Gastrocnemius medialis (tissue), 4 donors: ENCODE results near the gene SLC16A7. TPM values are rescaled to one million over a fixed set of nuclear protein-coding genes. Genes with fewer than 3 reads are reported as not detected.

Experiments
- ATAC-seq, 2 donors: fragments of 150-250 bp; one replicate each; pipeline ENCODE4 v1.9.1; 2016
- DNase-seq, 2 donors: peaks; one replicate each; pipeline ENCODE4 v3.0.0-alpha.2; 2019
- H3K27ac ChIP-seq, 4 donors: fragments of 200-600 bp; sonication (generic); 1 replicate in 1 of 4; 2 replicates in 3 of 4; pipeline ENCODE4 v1.5.1; 2016 to 2018; ENCODE audit warnings: mild to moderate bottlenecking in 2 of 4, moderate library complexity in 1 of 4
- H3K27me3 ChIP-seq, 3 donors: fragments of 200-600 bp; sonication (generic) in 2 of 3; 1 replicate in 1 of 3; 2 replicates in 2 of 3; pipeline versions ENCODE4 v1.5.1 to v1.6.0; 2016 to 2019; ENCODE audit warnings: mild to moderate bottlenecking in 1 of 3, moderate library complexity in 1 of 3
- H3K36me3 ChIP-seq, 2 donors: fragments of 200-600 bp; sonication (generic) in 1 of 2; one replicate each; pipeline ENCODE4 v1.5.1; 2017 to 2018
- H3K4me1 ChIP-seq, 2 donors: fragments of 200-600 bp; sonication (generic) in 1 of 2; one replicate each; pipeline ENCODE4 v1.5.1; 2016 to 2017; ENCODE audit warnings: mild to moderate bottlenecking in 2 of 2
- H3K4me3 ChIP-seq, 4 donors: fragments of 200-600 bp; sonication (generic) in 3 of 4; 1 replicate in 1 of 4; 2 replicates in 3 of 4; pipeline ENCODE4 v1.5.1; 2016 to 2019; ENCODE audit warnings: mild to moderate bottlenecking in 2 of 4
- H3K9me3 ChIP-seq, 3 donors: fragments of 200-600 bp; sonication (generic) in 2 of 3; 1 replicate in 1 of 3; 2 replicates in 2 of 3; pipeline ENCODE4 v1.5.1; 2016 to 2019
- POLR2A ChIP-seq, 2 donors: fragments of 450-650 bp; IDR thresholded peaks; one replicate each; pipeline ENCODE4 v1.6.1; 2017; ENCODE audit warnings: antibody characterized with exemption in 2 of 2, mild to moderate bottlenecking in 2 of 2, moderate library complexity in 2 of 2
- in situ Hi-C, 4 donors: fragments of 200-750 bp; cut with MboI; loops; one replicate each; pipeline versions ENCODE4 v1.15.0 to v1.8.0; 2017; ENCODE audit warnings: low sequenced_read_pairs in 4 of 4
- intact Hi-C: fragments of 100-400 bp; cut with DNase I; formaldehyde crosslinking; loops from one replicate; pipeline ENCODE4 v1.15.1; 2023; ENCODE audit warnings: low total_unique reads
- total RNA-seq, 4 donors: library from RNA; depleted of rRNA; stranded (reverse); fragments of >200 nt; gene quantifications; one replicate each; pipeline versions ENCODE4 v1.1.0 to v1.2.3, GENCODE V29; 2016
- TF ChIP-seq, protein P1 (sequence below), 5 experiments: fragments of 450-650 bp in 3 of 5; fragments of 200-600 bp in 2 of 5; sonication (generic) in 2 of 5; IDR thresholded peaks in 4 of 5; conservative IDR thresholded peaks in 1 of 5; 1 replicate in 4 of 5; 2 replicates in 1 of 5; pipeline ENCODE4 v1.5.1; 2016 to 2019; ENCODE audit warnings: antibody characterized with exemption in 5 of 5, mild to moderate bottlenecking in 3 of 5, moderate library complexity in 3 of 5

Gene SLC16A7
- total RNA-seq, 4 donors from 2014 or later: 3.8 to 10.3 (median 6.7) TPM

DNA sequence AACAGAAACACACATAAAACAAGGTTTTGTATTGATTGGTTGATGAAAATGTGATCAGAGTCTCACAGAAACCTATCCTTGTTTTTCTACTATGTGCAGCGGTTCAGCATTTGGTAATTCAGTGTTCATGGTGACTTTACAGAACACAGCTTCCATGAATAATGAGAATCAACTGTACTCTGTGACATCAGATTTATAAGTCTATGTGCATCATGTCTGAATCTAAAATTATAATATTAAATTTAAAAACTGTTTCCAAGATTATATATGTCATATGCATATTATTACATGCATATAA is 104.3 kb downstream of the SLC16A7 start:
- Histone ChIP-seq H3K9me3 (no peaks in the 10 kb centered on the region), H3K4me3 (no peak overlapping the region), H3K36me3 (no peaks in the 10 kb centered on the region), H3K27ac (no peak overlapping the region), H3K4me1 (no peaks in the 10 kb centered on the region), H3K27me3 (no peaks in the 10 kb centered on the region)
- ATAC-seq: no peak
- TF ChIP-seq, protein P1, sequence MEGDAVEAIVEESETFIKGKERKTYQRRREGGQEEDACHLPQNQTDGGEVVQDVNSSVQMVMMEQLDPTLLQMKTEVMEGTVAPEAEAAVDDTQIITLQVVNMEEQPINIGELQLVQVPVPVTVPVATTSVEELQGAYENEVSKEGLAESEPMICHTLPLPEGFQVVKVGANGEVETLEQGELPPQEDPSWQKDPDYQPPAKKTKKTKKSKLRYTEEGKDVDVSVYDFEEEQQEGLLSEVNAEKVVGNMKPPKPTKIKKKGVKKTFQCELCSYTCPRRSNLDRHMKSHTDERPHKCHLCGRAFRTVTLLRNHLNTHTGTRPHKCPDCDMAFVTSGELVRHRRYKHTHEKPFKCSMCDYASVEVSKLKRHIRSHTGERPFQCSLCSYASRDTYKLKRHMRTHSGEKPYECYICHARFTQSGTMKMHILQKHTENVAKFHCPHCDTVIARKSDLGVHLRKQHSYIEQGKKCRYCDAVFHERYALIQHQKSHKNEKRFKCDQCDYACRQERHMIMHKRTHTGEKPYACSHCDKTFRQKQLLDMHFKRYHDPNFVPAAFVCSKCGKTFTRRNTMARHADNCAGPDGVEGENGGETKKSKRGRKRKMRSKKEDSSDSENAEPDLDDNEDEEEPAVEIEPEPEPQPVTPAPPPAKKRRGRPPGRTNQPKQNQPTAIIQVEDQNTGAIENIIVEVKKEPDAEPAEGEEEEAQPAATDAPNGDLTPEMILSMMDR (IDR thresholded peaks at IDR 0.05 in 4 of 5, conservative IDR thresholded peaks at IDR 0.05 in 1 of 5): no peak
- no peak for TF ChIP-seq POLR2A (IDR thresholded peaks at IDR 0.05)
- no peak for DNase-seq
- in situ Hi-C loops (no loop called here), intact Hi-C loops (no loop called here)

DNA sequence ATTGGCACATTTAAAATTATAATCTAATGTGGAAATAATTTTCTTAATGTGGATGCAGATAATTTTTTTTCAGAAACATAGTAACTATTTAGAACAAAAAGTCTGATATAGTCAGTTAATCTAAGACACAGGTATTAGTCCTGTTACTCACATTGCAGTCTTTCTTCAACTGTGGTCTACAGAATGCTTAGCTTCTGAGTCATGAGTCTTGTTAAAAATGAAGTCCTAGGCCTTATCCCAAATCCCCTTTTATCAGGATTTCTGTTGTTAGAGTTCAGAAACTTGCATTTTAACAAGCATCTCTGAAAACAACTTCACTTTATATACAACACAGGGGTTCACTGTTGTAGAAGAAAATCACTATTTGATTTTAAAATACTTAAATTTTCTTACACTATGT is 112.2 kb downstream of the SLC16A7 start:
- no peaks in the 10 kb centered on the region for H3K36me3 ChIP-seq
- no peak for DNase-seq
- no peak overlapping the region for H3K27ac ChIP-seq
- H3K27me3 ChIP-seq: no peaks in the 10 kb centered on the region
- in situ Hi-C loops (no loop called here), intact Hi-C loops (no loop called here)
- H3K4me1 ChIP-seq: no peaks in the 10 kb centered on the region
- H3K4me3 ChIP-seq: no peak overlapping the region
- H3K9me3 ChIP-seq: no peaks in the 10 kb centered on the region
- ATAC-seq: no peak
- no peak for TF ChIP-seq POLR2A (IDR thresholded peaks at IDR 0.05)
- TF ChIP-seq, protein P1 (IDR thresholded peaks at IDR 0.05 in 4 of 5, conservative IDR thresholded peaks at IDR 0.05 in 1 of 5): no peak

DNA sequence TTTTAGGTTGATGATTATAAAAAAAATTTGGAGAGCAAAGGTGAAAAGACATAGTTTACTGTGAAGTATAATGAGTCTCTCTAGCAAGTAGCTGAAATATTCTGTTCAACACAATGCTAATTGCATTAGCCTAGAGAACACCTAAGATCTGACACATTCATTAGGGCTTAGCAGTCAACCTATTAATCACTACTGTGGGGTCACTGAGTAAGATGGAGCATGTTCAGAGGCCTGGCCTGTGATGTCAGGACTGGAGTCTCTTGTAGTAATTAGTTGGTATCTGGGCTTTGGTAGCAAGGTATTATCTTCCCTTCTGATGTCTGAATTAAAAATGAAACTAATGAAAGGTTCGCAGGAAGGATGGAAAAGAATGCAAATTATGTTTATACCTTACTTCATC is 112.7 kb downstream of the SLC16A7 start:
- no peak for TF ChIP-seq POLR2A (IDR thresholded peaks at IDR 0.05)
- TF ChIP-seq, protein P1 (IDR thresholded peaks at IDR 0.05 in 4 of 5, conservative IDR thresholded peaks at IDR 0.05 in 1 of 5): no peak
- no peak for ATAC-seq
- intact Hi-C loops: no loop called here
- Histone ChIP-seq H3K36me3 (no peaks in the 10 kb centered on the region), H3K4me1 (no peaks in the 10 kb centered on the region), H3K27ac (no peak overlapping the region), H3K27me3 (no peaks in the 10 kb centered on the region), H3K9me3 (no peaks in the 10 kb centered on the region), H3K4me3 (no peak overlapping the region)
- in situ Hi-C loops: no loop called here
- no peak for DNase-seq

DNA sequence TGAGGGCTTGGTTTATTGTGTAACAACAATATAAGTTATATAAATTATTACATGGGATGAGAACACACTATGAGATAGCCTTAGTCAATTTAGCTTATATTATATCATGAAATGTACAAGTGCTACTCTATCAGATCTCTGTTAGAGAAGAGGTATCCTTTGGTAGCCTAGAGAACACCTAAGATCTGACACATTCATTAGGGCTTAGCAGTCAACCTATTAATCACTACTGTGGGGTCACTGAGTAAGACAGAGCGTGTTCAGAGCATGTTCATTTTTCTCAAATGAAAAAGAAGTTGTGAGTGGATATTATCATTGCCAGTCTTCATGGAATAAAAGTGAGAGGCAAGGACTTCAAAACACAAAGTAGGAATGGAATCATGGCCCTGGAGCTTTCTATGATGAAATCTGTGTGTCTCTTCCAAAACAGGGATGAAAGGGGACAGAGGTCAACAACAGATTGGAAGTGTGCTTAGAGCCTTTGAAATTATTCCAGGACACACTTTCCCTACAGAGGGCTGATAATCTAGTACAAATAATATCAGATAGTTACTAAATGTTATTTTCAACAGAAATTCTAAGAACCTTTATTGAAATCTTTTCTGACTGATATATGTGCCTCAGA is 114.3 kb downstream of the SLC16A7 start:
- no peak for DNase-seq
- TF ChIP-seq, protein P1 (IDR thresholded peaks at IDR 0.05 in 4 of 5, conservative IDR thresholded peaks at IDR 0.05 in 1 of 5): no peak
- no peak for TF ChIP-seq POLR2A (IDR thresholded peaks at IDR 0.05)
- H3K4me1 ChIP-seq: no peaks in the 10 kb centered on the region
- H3K27ac ChIP-seq: no peak overlapping the region
- H3K27me3 ChIP-seq: no peaks in the 10 kb centered on the region
- H3K9me3 ChIP-seq: no peaks in the 10 kb centered on the region
- intact Hi-C loops (no loop called here), in situ Hi-C loops (no loop called here)
- H3K4me3 ChIP-seq: no peak overlapping the region
- H3K36me3 ChIP-seq: no peaks in the 10 kb centered on the region
- ATAC-seq: no peak

DNA sequence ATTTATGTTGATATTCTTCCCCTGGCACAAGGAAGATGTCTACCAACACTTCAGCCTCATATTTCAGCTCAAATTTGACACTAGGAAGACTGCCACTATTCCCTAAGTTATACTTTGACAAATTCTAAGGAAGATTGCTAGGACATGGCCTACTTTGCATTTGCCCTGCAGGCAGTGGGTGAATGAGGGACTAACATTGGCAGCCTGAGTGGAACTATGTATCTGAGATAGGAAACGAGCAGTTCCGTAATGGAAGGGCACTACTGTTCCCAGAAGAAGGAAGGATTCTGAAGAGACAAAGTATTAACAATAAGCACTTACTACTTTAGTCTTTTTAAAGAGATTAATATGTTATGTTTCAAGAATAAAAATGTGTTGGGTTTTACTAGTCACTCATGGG is 115.1 kb downstream of the SLC16A7 start:
- H3K27me3 ChIP-seq: no peaks in the 10 kb centered on the region
- TF ChIP-seq, protein P1 (IDR thresholded peaks at IDR 0.05 in 4 of 5, conservative IDR thresholded peaks at IDR 0.05 in 1 of 5): no peak
- no peak for TF ChIP-seq POLR2A (IDR thresholded peaks at IDR 0.05)
- H3K36me3 ChIP-seq: no peaks in the 10 kb centered on the region
- DNase-seq (no peak), ATAC-seq (no peak)
- in situ Hi-C loops: no loop called here
- H3K27ac ChIP-seq: no peak overlapping the region
- H3K4me3 ChIP-seq: no peak overlapping the region
- intact Hi-C loops: no loop called here
- no peaks in the 10 kb centered on the region for H3K9me3 ChIP-seq
- H3K4me1 ChIP-seq: no peaks in the 10 kb centered on the region
